GM21447 (cell line): Measurements from ENCODE around the gene FAM114A1.
"Not testable (repeated sequence)": the region's sequence is repeated elsewhere in the genome, so short reads cannot be mapped to it uniquely, and the experiment has no call there.

Source experiments
- ATAC-seq: cut with Tn5 transposase; IDR thresholded peaks from one replicate; pipeline ENCODE4 v1.9.1; 2021; ENCODE audit not compliant: unreplicated experiment

The FAM114A1 gene

GRCh38 chr4:38902221-38902620 lies 34.6 kb downstream of the FAM114A1 start:
- no peak for ATAC-seq

GRCh38 chr4:38902695-38903094 lies 35.1 kb downstream of the FAM114A1 start:
- no peak for ATAC-seq

GRCh38 chr4:38904090-38904666 lies 36.6 kb downstream of the FAM114A1 start:
- ATAC-seq, result no peak

GRCh38 chr4:38904682-38905081 lies 37.1 kb downstream of the FAM114A1 start:
- ATAC-seq, result no peak

- no peak for ATAC-seq
Measured at GRCh38 chr4:38905652-38906385, 38.2 kb downstream of the FAM114A1 start.

- no peak for ATAC-seq
Measured at GRCh38 chr4:38907696-38908270, 40.2 kb downstream of the FAM114A1 start.

GRCh38 chr4:38909015-38909414 lies 41.4 kb downstream of the FAM114A1 start:
- ATAC-seq, result no peak

GRCh38 chr4:38911257-38911656 lies 43.7 kb downstream of the FAM114A1 start:
- no peak for ATAC-seq

GRCh38 chr4:38914854-38915253 lies 47.2 kb downstream of the FAM114A1 start:
- no peak for ATAC-seq

- ATAC-seq, result not testable (repeated sequence)
Measured at GRCh38 chr4:38916267-38916666, 48.7 kb downstream of the FAM114A1 start.

- no peak for ATAC-seq
Measured at GRCh38 chr4:38917481-38918025, 49.9 kb downstream of the FAM114A1 start.

GRCh38 chr4:38919494-38919893 lies 51.9 kb downstream of the FAM114A1 start:
- ATAC-seq, result no peak

GRCh38 chr4:38920186-38920585 lies 52.6 kb downstream of the FAM114A1 start:
- no peak for ATAC-seq

GRCh38 chr4:38920677-38921076 lies 53.1 kb downstream of the FAM114A1 start:
- ATAC-seq, result no peak

GRCh38 chr4:38921151-38921550 lies 53.5 kb downstream of the FAM114A1 start:
- no peak for ATAC-seq

- ATAC-seq, result no peak
Measured at GRCh38 chr4:38923746-38924145, 56.1 kb downstream of the FAM114A1 start.

- no peak for ATAC-seq
Measured at GRCh38 chr4:38924353-38924752, 56.7 kb downstream of the FAM114A1 start.

GRCh38 chr4:38925492-38926413 lies 58.1 kb downstream of the FAM114A1 start:
- ATAC-seq, result no peak

- no peak for ATAC-seq
Measured at GRCh38 chr4:38926896-38927295, 59.3 kb downstream of the FAM114A1 start.

- no peak for ATAC-seq
Measured at GRCh38 chr4:38928568-38928967, 61.0 kb downstream of the FAM114A1 start.

- ATAC-seq, result no peak
Measured at GRCh38 chr4:38928974-38929373, 61.4 kb downstream of the FAM114A1 start.
